K562 (cell line): ENCODE results near the gene PRKCE. TPM values are rescaled to one million over a fixed set of nuclear protein-coding genes. Genes with fewer than 3 reads are reported as not detected.

Experiments
- ATAC-seq: fragments of 200-7000 bp; cut with Tn5 transposase; 3 replicates; pipeline ENCODE4 v1.9.1; 2020; ENCODE audit warnings: moderate library complexity
- BruUV-seq: library from RNA; stranded (reverse); fragments of 400-500 nt; replicated peaks from 2 replicates; lab custom pipeline; 2021; lab: Mats Ljungman, UMichigan
- CTCF ChIA-PET: fragments of 300-600 bp; formaldehyde crosslinking; extraction: SDS; loops from one replicate; lab custom pipeline; 2021; ENCODE audit warnings: low intra/inter-chr PET ratio; lab: Yijun Ruan, JAX
- POLR2A ChIA-PET: fragments of 300-600, 350-650 bp; sonication (Branson Sonifier 250); formaldehyde crosslinking; extraction: SDS; loops from one replicate; lab custom pipeline; 2021; ENCODE audit warnings: antibody characterized with exemption, inconsistent platforms; lab: Yijun Ruan, JAX
- DNase-seq, 4 experiments: peaks; one replicate each; pipeline versions ENCODE4 v3.0.0 to v3.0.0-alpha.2; 2011 to 2018; ENCODE audit warnings: low spot score in 3 of 4, mixed read lengths in 3 of 4; ENCODE audit errors: extremely low read depth in 1 of 4
- FAIRE-seq: peaks from 2 replicates; lab custom pipeline; 2011; peaks lifted over from hg19 to GRCh38; lab: Jason Lieb, UNC
- H2AFZ ChIP-seq: 2 replicates; pipeline ENCODE4 v1.6.0; 2011; ENCODE audit warnings: low read depth, low read length, control low read depth, inconsistent platforms
- H3K27ac ChIP-seq: fragments of 200-600 bp; 3 replicates; pipeline ENCODE4 v1.8.0; 2011; ENCODE audit warnings: low read depth, mild to moderate bottlenecking, control low read depth, inconsistent platforms, low read length, moderate library complexity, mixed read lengths; ENCODE audit errors: extremely low read depth
- H3K27me3 ChIP-seq, 2 experiments: fragments of 300-600 bp in 1 of 2; 2 replicates in 1 of 2; 3 replicates in 1 of 2; pipeline versions ENCODE4 v1.6.0 to v1.8.0; 2011; ENCODE audit warnings: inconsistent platforms in 2 of 2, low read length in 2 of 2, mild to moderate bottlenecking in 1 of 2, mixed read lengths in 1 of 2, moderate library complexity in 1 of 2; ENCODE audit not compliant: control insufficient read depth in 2 of 2, insufficient read depth in 2 of 2
- H3K36me3 ChIP-seq: fragments of 300-600 bp; 3 replicates; pipeline ENCODE4 v1.8.0; 2011; ENCODE audit warnings: mild to moderate bottlenecking, low read length, inconsistent platforms; ENCODE audit not compliant: control insufficient read depth, insufficient read depth
- H3K4me1 ChIP-seq, 2 experiments: fragments of 200-600 bp in 1 of 2; replicated peaks in 1 of 2; 2 replicates in 1 of 2; 3 replicates in 1 of 2; pipeline versions ENCODE4 v1.5.1 to v1.8.0; 2011; ENCODE audit warnings: inconsistent platforms in 2 of 2, low read length in 2 of 2, mild to moderate bottlenecking in 1 of 2, mixed read lengths in 1 of 2, moderate library complexity in 1 of 2; ENCODE audit not compliant: control insufficient read depth in 2 of 2, insufficient read depth in 2 of 2
- H3K4me2 ChIP-seq: 2 replicates; pipeline ENCODE4 v1.6.1; 2011; ENCODE audit warnings: low read length, control low read depth, inconsistent platforms, mixed read lengths; ENCODE audit not compliant: insufficient read depth
- H3K4me3 ChIP-seq: fragments of 200-600 bp; sonication (generic), shearing (Covaris generic); 2 replicates; pipeline ENCODE4 v1.5.1; 2016; ENCODE audit warnings: control low read depth, inconsistent platforms
- H3K79me2 ChIP-seq: fragments of 200-600 bp; 3 replicates; pipeline ENCODE4 v1.8.0; 2011; ENCODE audit warnings: low read length, inconsistent platforms; ENCODE audit not compliant: control insufficient read depth, insufficient read depth
- H3K9ac ChIP-seq, 2 experiments: 2 replicates each; pipeline versions ENCODE4 v1.6.0 to v1.6.1; 2011; ENCODE audit warnings: low read depth in 2 of 2, low read length in 2 of 2, control low read depth in 1 of 2, inconsistent platforms in 1 of 2, mild to moderate bottlenecking in 1 of 2, mixed read lengths in 1 of 2; ENCODE audit not compliant: insufficient read depth in 1 of 2
- H3K9me1 ChIP-seq: one replicate; pipeline ENCODE4 v1.6.0; 2011; ENCODE audit warnings: inconsistent platforms, mild to moderate bottlenecking, low read length, moderate library complexity; ENCODE audit not compliant: control insufficient read depth, insufficient read depth
- H3K9me3 ChIP-seq: replicated peaks from 2 replicates; pipeline ENCODE4 v1.5.1; 2011; ENCODE audit warnings: low read depth, low read length, inconsistent platforms; ENCODE audit not compliant: control insufficient read depth, insufficient read depth
- H4K20me1 ChIP-seq: replicated peaks from 2 replicates; pipeline ENCODE4 v1.6.1; 2011; ENCODE audit warnings: low read length, inconsistent platforms, mixed read lengths; ENCODE audit not compliant: control insufficient read depth, insufficient read depth
- CREB1 ChIP-seq, 2 experiments: sonication (generic) in 1 of 2; formaldehyde crosslinking in 1 of 2; IDR thresholded peaks; 2 replicates each; pipeline versions ENCODE4 v1.6.1 to v1.8.0; 2012 to 2022; ENCODE audit warnings: inconsistent platforms in 1 of 2, mild to moderate bottlenecking in 1 of 2, missing genetic modification reagents in 1 of 2, moderate library complexity in 1 of 2
- DACH1 ChIP-seq: fragments of 450-650 bp; IDR thresholded peaks from 2 replicates; pipeline ENCODE4 v1.6.1; 2018; ENCODE audit not compliant: partially characterized antibody
- ELK3 ChIP-seq: fragments of 450-650 bp; formaldehyde crosslinking; IDR thresholded peaks from 2 replicates; pipeline ENCODE4 v1.4.0; 2020; ENCODE audit warnings: mild to moderate bottlenecking
- ETV5 ChIP-seq: sonication (generic); formaldehyde crosslinking; IDR thresholded peaks from 2 replicates; pipeline ENCODE4 v1.4.0; 2020; ENCODE audit warnings: low read depth, mild to moderate bottlenecking, missing genetic modification reagents
- HBP1 ChIP-seq: fragments of 450-650 bp; formaldehyde crosslinking; IDR thresholded peaks from 2 replicates; pipeline ENCODE4 v1.4.0; 2022; ENCODE audit warnings: missing genetic modification characterization
- MBD2 ChIP-seq: sonication (generic); IDR thresholded peaks from 2 replicates; pipeline ENCODE4 v1.6.1; 2016; ENCODE audit warnings: low read depth, borderline replicate concordance
- SIN3A ChIP-seq, 2 experiments: fragments of 150-350 bp in 1 of 2; IDR thresholded peaks; 2 replicates each; pipeline ENCODE4 v1.6.1; 2011 to 2016; ENCODE audit warnings: borderline replicate concordance in 2 of 2, low read depth in 2 of 2, low read length in 2 of 2, mild to moderate bottlenecking in 2 of 2, moderate library complexity in 2 of 2; ENCODE audit not compliant: control insufficient read depth in 1 of 2
- SP1 ChIP-seq: sonication (generic); formaldehyde crosslinking; IDR thresholded peaks from 2 replicates; pipeline ENCODE4 v1.8.1; 2022; ENCODE audit warnings: mild to moderate bottlenecking, missing genetic modification reagents
- TBL1XR1 ChIP-seq, 2 experiments: IDR thresholded peaks; 2 replicates each; pipeline ENCODE4 v1.6.1; 2012; ENCODE audit warnings: improper control_type of control experiment in 2 of 2, low read length in 2 of 2, mild to moderate bottlenecking in 1 of 2
- VEZF1 ChIP-seq: fragments of 200-800 bp; sonication (Bioruptor generic); IDR thresholded peaks from 2 replicates; pipeline ENCODE4 v1.6.1; 2017; ENCODE audit warnings: missing genetic modification characterization, missing compliant biosample characterization
- WGBS: fragments of 100-300 bp; shearing (Covaris generic); methylation state at CpG from one replicate; pipeline ENCODE4 v1.1.6; 2016; ENCODE audit warnings: low coverage, mixed read lengths; ENCODE audit not compliant: insufficient coverage; ENCODE audit errors: missing lambda C conversion rate; 5-methylcytosine and 5-hydroxymethylcytosine counted together
- in situ Hi-C: fragments of 300-500 bp; cut with MboI; formaldehyde crosslinking; loops from 4 replicates; pipeline ENCODE4 v1.15.0; 2018; ENCODE audit warnings: inconsistent platforms, mixed read lengths
- intact Hi-C: fragments of 100-400 bp; cut with micrococcal nuclease; formaldehyde crosslinking; loops from 2 replicates; pipeline ENCODE4 v1.14.2; 2022
- polyA plus RNA-seq, 8 experiments: library from polyadenylated mRNA; depleted of rRNA in 4 of 8; stranded (reverse) in 5 of 8; unstranded in 3 of 8; fragments of >200 nt; fragmentation: Nextera tagmentation in 2 of 8; fragmentation: Illumina TruSeq in 1 of 8; extraction: Ambion mirVana in 2 of 8; extraction: Trizol in 1 of 8; gene quantifications; 2 replicates each; pipeline versions ENCODE4 v1.2.1 to v1.2.3, GENCODE V29; 2011 to 2014; ENCODE audit warnings: inconsistent platforms in 1 of 8, missing spikeins in 1 of 8
- total RNA-seq, 7 experiments: library from RNA; depleted of rRNA in 6 of 7; stranded (reverse); fragments of >200 nt in 6 of 7; fragmentation: Illumina TruSeq in 2 of 7; extraction: Trizol in 2 of 7; gene quantifications; 2 replicates each; pipeline versions ENCODE4 v1.2.1 to v1.2.3, GENCODE V29; 2011 to 2021; ENCODE audit warnings: low replicate concordance in 1 of 7

The PRKCE gene
- total and polyA plus RNA-seq, 9 of the 15 experiments (the other 6 are each of a cell fraction or from before 2014, with no cell fraction given): 0.06 to 1.0 (median 0.22) TPM; not detected in 1

- TF ChIP-seq VEZF1 (CRISPR knock-in tag) (no peak), MBD2 (no peak), SIN3A (IDR thresholded peaks at IDR 0.05; ENCODE audit: borderline replicate concordance in 2 of 2, control insufficient read depth in 1 of 2, low read depth in 2 of 2, low read length in 2 of 2) (no peak), TBL1XR1 (IDR thresholded peaks at IDR 0.05; ENCODE audit: low read length in 2 of 2) (no peak)
- TF ChIP-seq, all 486 proteins: peak for 0
Observed at GRCh38 chr2:45990131-45990530, 338.7 kb downstream of the PRKCE start (continued).

GRCh38 chr2:45992021-45992740, 340.7 kb downstream of the PRKCE start:
- in situ Hi-C loops: loop anchor here (10.0 to 25.0 kb wide), 2 partner anchors 903 to 1320 kb away; no protein-coding TSS in a partner anchor
- no peak for FAIRE-seq
- no peak overlapping the region for H3K27ac ChIP-seq

More at GRCh38 chr2:45992021-45992740, 340.7 kb downstream of the PRKCE start:
- Histone ChIP-seq H3K9me1 (no peaks in the 10 kb centered on the region), H3K9me3 (no peaks in the 10 kb centered on the region), H3K9ac (no peak overlapping the region), H3K79me2 (no peaks in the 10 kb centered on the region), H3K4me1 (no peaks in the 10 kb centered on the region), H3K36me3 (no peaks in the 10 kb centered on the region), H3K4me3 (no peak overlapping the region), H3K27me3 (peaks cover 0 to 31% of the 10 kb centered on the region in 2 experiments; a peak in 3 of 5 replicates), H2AFZ (no peak overlapping the region), H4K20me1 (no peaks in the 10 kb centered on the region), H3K4me2 (no peak overlapping the region)
- TF ChIP-seq SP1 (CRISPR knock-in tag) (no peak), ETV5 (CRISPR knock-in tag) (no peak), DACH1 (no peak), ELK3 (CRISPR knock-in tag) (no peak), CREB1 (IDR thresholded peaks at IDR 0.05) (no peak), CREB1 (CRISPR knock-in tag; IDR thresholded peaks at IDR 0.05) (no peak), HBP1 (CRISPR knock-in tag) (no peak)
- DNase-seq (no peak), ATAC-seq (no peak)
- intact Hi-C loops: loop anchor here (2.0 to 10.0 kb wide), 4 partner anchors 660 to 1333 kb away; no protein-coding TSS in a partner anchor
- no TSS peak for BruUV-seq
- WGBS: 2% methylated on average over 7 of the region's 11 CpGs
- CTCF ChIA-PET: no interaction called here
- POLR2A ChIA-PET: no interaction called here
